ENCODE data around the gene SACM1L. TPM values are rescaled to one million over a fixed set of nuclear protein-coding genes. Genes with fewer than 3 reads are reported as not detected.

The SACM1L gene
- total and polyA plus RNA-seq, 2 of the 8 experiments (the other 6 are each of a cell fraction or from before 2014, with no cell fraction given): 20.1 to 61.0 TPM

DNA sequence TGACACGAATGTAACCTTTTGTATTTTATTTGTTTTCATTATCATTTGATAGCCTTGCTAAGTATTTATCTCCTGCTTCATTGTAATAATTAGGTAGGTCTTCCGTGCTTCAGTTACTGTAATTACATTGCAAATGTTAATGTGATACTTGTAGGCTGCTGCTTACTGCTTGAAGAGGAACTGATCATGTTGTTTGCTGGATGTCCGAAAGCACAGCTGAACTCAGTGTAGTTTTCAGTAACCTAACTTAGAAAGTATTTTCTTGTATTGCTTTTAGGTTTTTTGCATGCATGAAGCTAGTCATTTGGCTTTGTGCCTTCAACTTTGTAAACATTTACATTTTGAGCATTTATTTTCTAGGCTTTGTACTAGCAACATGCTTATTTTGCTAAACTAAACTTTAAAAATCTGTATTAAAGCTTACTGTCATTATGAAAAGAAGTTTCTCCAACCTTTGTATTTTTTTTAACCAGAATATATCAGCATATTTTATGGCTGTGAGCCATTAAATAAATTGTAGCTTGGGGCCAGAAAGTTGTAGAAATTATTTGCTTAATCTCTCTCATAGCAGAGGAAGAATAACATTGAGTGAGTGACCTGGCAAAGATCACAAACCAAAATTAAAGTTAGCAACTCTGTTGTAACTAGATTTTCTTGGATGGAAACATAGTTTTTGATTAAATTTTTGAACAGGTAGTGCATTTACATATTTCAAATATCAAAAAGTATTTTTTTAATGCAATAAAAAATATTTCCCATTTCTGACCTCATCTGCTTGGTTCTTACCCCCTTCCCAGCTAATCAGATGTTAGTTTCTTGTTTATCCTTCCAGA, 30.7 kb downstream of the SACM1L start (continued):
- TF ChIP-seq, protein P1, sequence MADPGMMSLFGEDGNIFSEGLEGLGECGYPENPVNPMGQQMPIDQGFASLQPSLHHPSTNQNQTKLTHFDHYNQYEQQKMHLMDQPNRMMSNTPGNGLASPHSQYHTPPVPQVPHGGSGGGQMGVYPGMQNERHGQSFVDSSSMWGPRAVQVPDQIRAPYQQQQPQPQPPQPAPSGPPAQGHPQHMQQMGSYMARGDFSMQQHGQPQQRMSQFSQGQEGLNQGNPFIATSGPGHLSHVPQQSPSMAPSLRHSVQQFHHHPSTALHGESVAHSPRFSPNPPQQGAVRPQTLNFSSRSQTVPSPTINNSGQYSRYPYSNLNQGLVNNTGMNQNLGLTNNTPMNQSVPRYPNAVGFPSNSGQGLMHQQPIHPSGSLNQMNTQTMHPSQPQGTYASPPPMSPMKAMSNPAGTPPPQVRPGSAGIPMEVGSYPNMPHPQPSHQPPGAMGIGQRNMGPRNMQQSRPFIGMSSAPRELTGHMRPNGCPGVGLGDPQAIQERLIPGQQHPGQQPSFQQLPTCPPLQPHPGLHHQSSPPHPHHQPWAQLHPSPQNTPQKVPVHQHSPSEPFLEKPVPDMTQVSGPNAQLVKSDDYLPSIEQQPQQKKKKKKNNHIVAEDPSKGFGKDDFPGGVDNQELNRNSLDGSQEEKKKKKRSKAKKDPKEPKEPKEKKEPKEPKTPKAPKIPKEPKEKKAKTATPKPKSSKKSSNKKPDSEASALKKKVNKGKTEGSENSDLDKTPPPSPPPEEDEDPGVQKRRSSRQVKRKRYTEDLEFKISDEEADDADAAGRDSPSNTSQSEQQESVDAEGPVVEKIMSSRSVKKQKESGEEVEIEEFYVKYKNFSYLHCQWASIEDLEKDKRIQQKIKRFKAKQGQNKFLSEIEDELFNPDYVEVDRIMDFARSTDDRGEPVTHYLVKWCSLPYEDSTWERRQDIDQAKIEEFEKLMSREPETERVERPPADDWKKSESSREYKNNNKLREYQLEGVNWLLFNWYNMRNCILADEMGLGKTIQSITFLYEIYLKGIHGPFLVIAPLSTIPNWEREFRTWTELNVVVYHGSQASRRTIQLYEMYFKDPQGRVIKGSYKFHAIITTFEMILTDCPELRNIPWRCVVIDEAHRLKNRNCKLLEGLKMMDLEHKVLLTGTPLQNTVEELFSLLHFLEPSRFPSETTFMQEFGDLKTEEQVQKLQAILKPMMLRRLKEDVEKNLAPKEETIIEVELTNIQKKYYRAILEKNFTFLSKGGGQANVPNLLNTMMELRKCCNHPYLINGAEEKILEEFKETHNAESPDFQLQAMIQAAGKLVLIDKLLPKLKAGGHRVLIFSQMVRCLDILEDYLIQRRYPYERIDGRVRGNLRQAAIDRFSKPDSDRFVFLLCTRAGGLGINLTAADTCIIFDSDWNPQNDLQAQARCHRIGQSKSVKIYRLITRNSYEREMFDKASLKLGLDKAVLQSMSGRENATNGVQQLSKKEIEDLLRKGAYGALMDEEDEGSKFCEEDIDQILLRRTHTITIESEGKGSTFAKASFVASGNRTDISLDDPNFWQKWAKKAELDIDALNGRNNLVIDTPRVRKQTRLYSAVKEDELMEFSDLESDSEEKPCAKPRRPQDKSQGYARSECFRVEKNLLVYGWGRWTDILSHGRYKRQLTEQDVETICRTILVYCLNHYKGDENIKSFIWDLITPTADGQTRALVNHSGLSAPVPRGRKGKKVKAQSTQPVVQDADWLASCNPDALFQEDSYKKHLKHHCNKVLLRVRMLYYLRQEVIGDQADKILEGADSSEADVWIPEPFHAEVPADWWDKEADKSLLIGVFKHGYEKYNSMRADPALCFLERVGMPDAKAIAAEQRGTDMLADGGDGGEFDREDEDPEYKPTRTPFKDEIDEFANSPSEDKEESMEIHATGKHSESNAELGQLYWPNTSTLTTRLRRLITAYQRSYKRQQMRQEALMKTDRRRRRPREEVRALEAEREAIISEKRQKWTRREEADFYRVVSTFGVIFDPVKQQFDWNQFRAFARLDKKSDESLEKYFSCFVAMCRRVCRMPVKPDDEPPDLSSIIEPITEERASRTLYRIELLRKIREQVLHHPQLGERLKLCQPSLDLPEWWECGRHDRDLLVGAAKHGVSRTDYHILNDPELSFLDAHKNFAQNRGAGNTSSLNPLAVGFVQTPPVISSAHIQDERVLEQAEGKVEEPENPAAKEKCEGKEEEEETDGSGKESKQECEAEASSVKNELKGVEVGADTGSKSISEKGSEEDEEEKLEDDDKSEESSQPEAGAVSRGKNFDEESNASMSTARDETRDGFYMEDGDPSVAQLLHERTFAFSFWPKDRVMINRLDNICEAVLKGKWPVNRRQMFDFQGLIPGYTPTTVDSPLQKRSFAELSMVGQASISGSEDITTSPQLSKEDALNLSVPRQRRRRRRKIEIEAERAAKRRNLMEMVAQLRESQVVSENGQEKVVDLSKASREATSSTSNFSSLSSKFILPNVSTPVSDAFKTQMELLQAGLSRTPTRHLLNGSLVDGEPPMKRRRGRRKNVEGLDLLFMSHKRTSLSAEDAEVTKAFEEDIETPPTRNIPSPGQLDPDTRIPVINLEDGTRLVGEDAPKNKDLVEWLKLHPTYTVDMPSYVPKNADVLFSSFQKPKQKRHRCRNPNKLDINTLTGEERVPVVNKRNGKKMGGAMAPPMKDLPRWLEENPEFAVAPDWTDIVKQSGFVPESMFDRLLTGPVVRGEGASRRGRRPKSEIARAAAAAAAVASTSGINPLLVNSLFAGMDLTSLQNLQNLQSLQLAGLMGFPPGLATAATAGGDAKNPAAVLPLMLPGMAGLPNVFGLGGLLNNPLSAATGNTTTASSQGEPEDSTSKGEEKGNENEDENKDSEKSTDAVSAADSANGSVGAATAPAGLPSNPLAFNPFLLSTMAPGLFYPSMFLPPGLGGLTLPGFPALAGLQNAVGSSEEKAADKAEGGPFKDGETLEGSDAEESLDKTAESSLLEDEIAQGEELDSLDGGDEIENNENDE (IDR thresholded peaks at IDR 0.05; ENCODE audit: insufficient replicate concordance, low read length): no peak
- TF ChIP-seq FOSL1 (IDR thresholded peaks at IDR 0.05; ENCODE audit: insufficient read depth, low read depth, low read length): no peak
- no peak for TF ChIP-seq CBX5 (IDR thresholded peaks at IDR 0.05; ENCODE audit: low read depth, low read length)
- TF ChIP-seq CREB1 (IDR thresholded peaks at IDR 0.05): no peak

Measured in H1 (cell line).